H1 (cell line): ENCODE data around the gene ILF2. TPM values are rescaled to one million over a fixed set of nuclear protein-coding genes. Genes with fewer than 3 reads are reported as not detected.

Source experiments
- CTCF ChIA-PET: fragments of 300-600 bp; sonication (Branson Sonifier 250); formaldehyde crosslinking; loops from one replicate; lab custom pipeline; 2021; ENCODE audit not compliant: partially characterized antibody; lab: Charles Lee
- POLR2A ChIA-PET: fragments of 300-600 bp; sonication (Branson Sonifier 250); formaldehyde crosslinking; loops from one replicate; lab custom pipeline; 2021; ENCODE audit warnings: inconsistent platforms; ENCODE audit not compliant: partially characterized antibody; lab: Charles Lee
- DNase-seq, 2 experiments: peaks; one replicate each; pipeline versions ENCODE4 v3.0.0 to v3.0.0-alpha.2; 2010 to 2022; ENCODE audit warnings: low spot score in 2 of 2, low read depth in 1 of 2, mixed read lengths in 1 of 2
- FAIRE-seq: peaks from 2 replicates; lab custom pipeline; 2011; peaks lifted over from hg19 to GRCh38; lab: Jason Lieb, UNC
- H2AFZ ChIP-seq: 2 replicates; pipeline ENCODE4 v1.8.1; 2012; ENCODE audit warnings: low read length, inconsistent platforms
- H2AK5ac ChIP-seq: 2 replicates; pipeline ENCODE4 v1.6.1; 2013; ENCODE audit warnings: low read depth, low read length
- H2BK120ac ChIP-seq: replicated peaks from 2 replicates; pipeline ENCODE3; 2013; ENCODE audit warnings: low read depth, low read length, inconsistent platforms
- H2BK12ac ChIP-seq: 2 replicates; pipeline ENCODE4 v1.6.1; 2013; ENCODE audit warnings: low read depth, low read length
- H2BK15ac ChIP-seq: 2 replicates; pipeline ENCODE4 v1.6.1; 2013; ENCODE audit warnings: low read length
- H2BK20ac ChIP-seq: 2 replicates; pipeline ENCODE4 v1.6.1; 2013; ENCODE audit warnings: low read length
- H2BK5ac ChIP-seq: 2 replicates; pipeline ENCODE4 v1.6.1; 2013; ENCODE audit warnings: low read depth, low read length
- H3K14ac ChIP-seq: 2 replicates; pipeline ENCODE4 v1.6.1; 2013; ENCODE audit warnings: inconsistent platforms; ENCODE audit not compliant: insufficient read length
- H3K18ac ChIP-seq: 2 replicates; pipeline ENCODE4 v1.6.1; 2013; ENCODE audit warnings: low read length; ENCODE audit errors: extremely low read depth
- H3K23ac ChIP-seq: 2 replicates; pipeline ENCODE4 v1.6.1; 2013; ENCODE audit warnings: inconsistent platforms; ENCODE audit not compliant: insufficient read length
- H3K23me2 ChIP-seq: 2 replicates; pipeline ENCODE4 v1.6.1; 2013; ENCODE audit warnings: low read depth, low read length
- H3K27ac ChIP-seq: 2 replicates; pipeline ENCODE4 v1.6.1; 2011; ENCODE audit warnings: low read depth, low read length, inconsistent platforms
- H3K27me3 ChIP-seq, 4 experiments: replicated peaks in 1 of 4; 1 replicate in 1 of 4; 2 replicates in 3 of 4; pipeline versions ENCODE4 v1.6.1 to v1.8.1; 2011 to 2013; ENCODE audit warnings: low read length in 3 of 4, mild to moderate bottlenecking in 3 of 4, inconsistent platforms in 2 of 4, mixed read lengths in 2 of 4, moderate library complexity in 1 of 4; ENCODE audit not compliant: control insufficient read depth in 3 of 4, insufficient read depth in 3 of 4; ENCODE audit errors: extremely low read depth in 1 of 4
- H3K36me3 ChIP-seq, 4 experiments: 2 replicates each; pipeline versions ENCODE4 v1.6.1 to v1.8.1; 2011 to 2013; ENCODE audit warnings: mild to moderate bottlenecking in 4 of 4, low read length in 3 of 4, moderate library complexity in 2 of 4, control low read depth in 1 of 4, inconsistent platforms in 1 of 4; ENCODE audit not compliant: insufficient read depth in 4 of 4, control insufficient read depth in 2 of 4
- H3K4ac ChIP-seq: replicated peaks from 2 replicates; pipeline ENCODE3; 2013; ENCODE audit warnings: low read length, low read depth, mixed read lengths, inconsistent platforms; ENCODE audit not compliant: insufficient read length
- H3K4me1 ChIP-seq, 4 experiments: replicated peaks in 1 of 4; 1 replicate in 1 of 4; 2 replicates in 3 of 4; pipeline versions ENCODE4 v1.6.1 to v1.8.1; 2011 to 2013; ENCODE audit warnings: low read length in 3 of 4, inconsistent platforms in 2 of 4, mixed read lengths in 1 of 4; ENCODE audit not compliant: insufficient read depth in 4 of 4, control insufficient read depth in 3 of 4
- H3K4me2 ChIP-seq, 2 experiments: 2 replicates each; pipeline versions ENCODE4 v1.6.1 to v1.8.1; 2011 to 2013; ENCODE audit warnings: low read depth in 2 of 2, low read length in 2 of 2, control low read depth in 1 of 2, inconsistent platforms in 1 of 2, mild to moderate bottlenecking in 1 of 2; ENCODE audit not compliant: insufficient read depth in 1 of 2
- H3K4me3 ChIP-seq, 4 experiments: fragments of 200-600, 300-600 bp in 1 of 4; sonication (generic), shearing (Covaris generic), sonication (Bioruptor Twin) in 1 of 4; 2 replicates each; pipeline versions ENCODE4 v1.5.1 to v1.8.1; 2011 to 2016; ENCODE audit warnings: low read length in 4 of 4, low read depth in 3 of 4, control low read depth in 2 of 4, inconsistent platforms in 2 of 4, mild to moderate bottlenecking in 2 of 4, mixed read lengths in 1 of 4, moderate library complexity in 1 of 4; ENCODE audit not compliant: insufficient read depth in 2 of 4; ENCODE audit errors: extremely low read depth in 1 of 4
- H3K56ac ChIP-seq: replicated peaks from 2 replicates; pipeline ENCODE3; 2013; ENCODE audit warnings: low read depth, mild to moderate bottlenecking, mixed read lengths, low read length, inconsistent platforms; ENCODE audit not compliant: insufficient read length
- H3K79me1 ChIP-seq: 2 replicates; pipeline ENCODE4 v1.6.1; 2013; ENCODE audit warnings: low read depth, low read length, control low read depth
- H3K79me2 ChIP-seq, 2 experiments: 2 replicates each; pipeline versions ENCODE4 v1.6.1 to v1.8.1; 2012 to 2013; ENCODE audit warnings: low read length in 2 of 2, mild to moderate bottlenecking in 2 of 2, inconsistent platforms in 1 of 2; ENCODE audit not compliant: insufficient read depth in 2 of 2, control insufficient read depth in 1 of 2
- H3K9ac ChIP-seq, 4 experiments: replicated peaks in 1 of 4; 1 replicate in 1 of 4; 2 replicates in 3 of 4; pipeline versions ENCODE4 v1.6.1 to v1.8.1; 2011 to 2013; ENCODE audit warnings: low read depth in 3 of 4, low read length in 3 of 4, control low read depth in 2 of 4, mild to moderate bottlenecking in 2 of 4, moderate library complexity in 2 of 4, inconsistent platforms in 1 of 4; ENCODE audit errors: extremely low read depth in 1 of 4
- H3K9me3 ChIP-seq, 2 experiments: 2 replicates each; pipeline versions ENCODE4 v1.6.1 to v1.8.1; 2012 to 2013; ENCODE audit warnings: mild to moderate bottlenecking in 2 of 2, moderate library complexity in 2 of 2, control low read depth in 1 of 2, inconsistent platforms in 1 of 2, low read depth in 1 of 2, low read length in 1 of 2, mixed read lengths in 1 of 2; ENCODE audit not compliant: insufficient read depth in 2 of 2
- H4K20me1 ChIP-seq, 2 experiments: replicated peaks in 1 of 2; 2 replicates each; pipeline versions ENCODE3 to v1.8.1; 2011 to 2013; ENCODE audit warnings: inconsistent platforms in 2 of 2, low read length in 2 of 2, mild to moderate bottlenecking in 1 of 2; ENCODE audit not compliant: insufficient read depth in 2 of 2, control insufficient read depth in 1 of 2
- H4K5ac ChIP-seq: 2 replicates; pipeline ENCODE4 v1.6.1; 2013; ENCODE audit warnings: low read length, low read depth, mixed read lengths, inconsistent platforms; ENCODE audit not compliant: insufficient read length
- H4K8ac ChIP-seq: 2 replicates; pipeline ENCODE4 v1.8.0; 2013; ENCODE audit warnings: mild to moderate bottlenecking, moderate library complexity, low read length, inconsistent platforms; ENCODE audit not compliant: insufficient read depth; ENCODE audit errors: extremely low read depth
- H4K91ac ChIP-seq: replicated peaks from 2 replicates; pipeline ENCODE3; 2013; ENCODE audit warnings: low read length, mixed read lengths, inconsistent platforms; ENCODE audit not compliant: insufficient read length
- HDAC2 ChIP-seq, 2 experiments: fragments of 300-600 bp in 1 of 2; sonication (generic) in 1 of 2; IDR thresholded peaks; 2 replicates each; pipeline ENCODE4 v1.6.1; 2011 to 2012; ENCODE audit warnings: low read depth in 2 of 2, low read length in 2 of 2, mild to moderate bottlenecking in 2 of 2, moderate library complexity in 2 of 2, borderline replicate concordance in 1 of 2, inconsistent platforms in 1 of 2
- PHF8 ChIP-seq: fragments of 200-600 bp; sonication (generic); conservative IDR thresholded peaks from 2 replicates; pipeline ENCODE4 v1.7.1; 2012; ENCODE audit warnings: low read depth, mild to moderate bottlenecking, inconsistent platforms, low read length, moderate library complexity
- SAP30 ChIP-seq: fragments of 300-600 bp; sonication (generic); IDR thresholded peaks from 2 replicates; pipeline ENCODE4 v1.7.1; 2012; ENCODE audit warnings: low read length, moderate library complexity, mild to moderate bottlenecking, inconsistent platforms; ENCODE audit not compliant: insufficient read depth, insufficient replicate concordance
- TCF12 ChIP-seq: IDR thresholded peaks from 2 replicates; pipeline ENCODE4 v1.6.1; 2011; ENCODE audit warnings: low read depth, mild to moderate bottlenecking, low read length
- USF2 ChIP-seq: IDR thresholded peaks from 2 replicates; pipeline ENCODE4 v1.6.1; 2011; ENCODE audit warnings: low read length, improper control_type of control experiment
- WGBS, 2 experiments: shearing (Covaris generic) in 1 of 2; methylation state at CpG; one replicate each; pipeline versions ENCODE4 v1.1.6 to v1.1.7; 2013 to 2015; ENCODE audit warnings: low lambda C conversion rate in 2 of 2, mixed read lengths in 2 of 2, inconsistent platforms in 1 of 2, low coverage in 1 of 2, missing lambda C conversion rate in 1 of 2; ENCODE audit not compliant: insufficient replicate concordance in 2 of 2, insufficient coverage in 1 of 2, insufficient read length in 1 of 2; ENCODE audit errors: extremely low coverage in 1 of 2, missing lambda C conversion rate in 1 of 2; 5-methylcytosine and 5-hydroxymethylcytosine counted together
- polyA plus RNA-seq, 7 experiments: library from polyadenylated mRNA; depleted of rRNA in 3 of 7; stranded (reverse) in 5 of 7; unstranded in 2 of 7; fragments of >200 nt in 5 of 7; fragments of 200-250 nt in 2 of 7; gene quantifications; 1 replicate in 5 of 7; 2 replicates in 1 of 7; 4 replicates in 1 of 7; pipeline versions ENCODE4 v1.2.1 to v1.2.3, GENCODE V29; 2011 to 2013; ENCODE audit warnings: missing spikeins in 2 of 7, mixed read lengths in 2 of 7
- total RNA-seq: library from RNA; stranded (reverse); fragmentation: NEBNext Ultra II Directional; extraction: Animal tissue kit (Norgen Biotek cat#: 25700); gene quantifications from 2 replicates; pipeline ENCODE4 v1.2.1, GENCODE V29; 2021
- TF ChIP-seq, protein P1 (sequence below): IDR thresholded peaks from 2 replicates; pipeline ENCODE4 v1.6.1; 2012; ENCODE audit warnings: low read length, inconsistent platforms

The ILF2 gene
- total and polyA plus RNA-seq, 2 of the 8 experiments (the other 6 are each of a cell fraction or from before 2014, with no cell fraction given): 389 to 474 TPM

GRCh38 chr1:153638261-153638660 is 32.5 kb downstream of the ILF2 start:
- no peak overlapping the region for H3K14ac ChIP-seq
- peaks cover 4 to 6% of the 10 kb centered on the region in 2 experiments for H4K20me1 ChIP-seq
- FAIRE-seq (no peak), DNase-seq (no peak)
- no peak overlapping the region for H2BK20ac ChIP-seq
- H2AK5ac ChIP-seq: no peak overlapping the region
- no peaks in the 10 kb centered on the region for H3K23me2 ChIP-seq
- ChIA-PET CTCF (interaction anchor here (0.6 to 5.4 kb wide), 12 partner anchors 10 to 159 kb away, joined by 3 to 28 read pairs (median 3); partner anchors contain the start of genes S100A1 and S100A13), POLR2A (interaction anchor here (0.9 to 16.2 kb wide), 6 partner anchors 8 to 138 kb away, joined by 3 to 343 read pairs (median 18); partner anchors contain the start of genes ILF2, S100A1, S100A13 and S100A16)
- no peak overlapping the region for H3K4me2 ChIP-seq
- H4K5ac ChIP-seq: no peak overlapping the region
- H3K36me3 ChIP-seq: peaks cover 50 to 74% (median 67%) of the 10 kb centered on the region in 4 experiments
- H3K23ac ChIP-seq: no peak overlapping the region
- H2BK120ac ChIP-seq: no peak overlapping the region
- peaks cover 0 to 3% (median 3%) of the 10 kb centered on the region in 4 experiments; a peak in 5 of 7 replicates for H3K4me1 ChIP-seq
- H3K27ac ChIP-seq: no peak overlapping the region
- no peaks in the 10 kb centered on the region for H3K79me1 ChIP-seq
- H3K79me2 ChIP-seq: peaks cover 0 to 47% of the 10 kb centered on the region in 2 experiments; a peak in 3 of 4 replicates
- H3K4me3 ChIP-seq: no peak overlapping the region
- WGBS, 2 experiments: 85% methylated on average over 6 of the region's 6 CpGs; no CpG with 5 or more reads in 1 of the 2 experiments
- H4K91ac ChIP-seq: no peak overlapping the region
- no peak overlapping the region for H3K9ac ChIP-seq
- H3K4ac ChIP-seq: no peak overlapping the region
- no peaks in the 10 kb centered on the region for H3K27me3 ChIP-seq
- H3K18ac ChIP-seq: no peak overlapping the region
- H4K8ac ChIP-seq: peak overlapping the region; percentile 18; the same call in 1 of the 2 replicates
- no peak overlapping the region for H3K56ac ChIP-seq
- H2BK12ac ChIP-seq: no peak overlapping the region
- no peaks in the 10 kb centered on the region for H3K9me3 ChIP-seq
- no peak overlapping the region for H2BK15ac ChIP-seq
- H2BK5ac ChIP-seq: no peak overlapping the region
- no peak overlapping the region for H2AFZ ChIP-seq
- TF ChIP-seq TCF12 (no peak), HDAC2 (IDR thresholded peaks at IDR 0.05; ENCODE audit: borderline replicate concordance in 1 of 2, low read depth in 2 of 2, low read length in 2 of 2) (no peak), USF2 (no peak), SAP30 (no peak), PHF8 (no peak)
- TF ChIP-seq, protein P1, sequence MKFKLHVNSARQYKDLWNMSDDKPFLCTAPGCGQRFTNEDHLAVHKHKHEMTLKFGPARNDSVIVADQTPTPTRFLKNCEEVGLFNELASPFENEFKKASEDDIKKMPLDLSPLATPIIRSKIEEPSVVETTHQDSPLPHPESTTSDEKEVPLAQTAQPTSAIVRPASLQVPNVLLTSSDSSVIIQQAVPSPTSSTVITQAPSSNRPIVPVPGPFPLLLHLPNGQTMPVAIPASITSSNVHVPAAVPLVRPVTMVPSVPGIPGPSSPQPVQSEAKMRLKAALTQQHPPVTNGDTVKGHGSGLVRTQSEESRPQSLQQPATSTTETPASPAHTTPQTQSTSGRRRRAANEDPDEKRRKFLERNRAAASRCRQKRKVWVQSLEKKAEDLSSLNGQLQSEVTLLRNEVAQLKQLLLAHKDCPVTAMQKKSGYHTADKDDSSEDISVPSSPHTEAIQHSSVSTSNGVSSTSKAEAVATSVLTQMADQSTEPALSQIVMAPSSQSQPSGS: no peak
